Measurements from ENCODE around the gene RGS6.

Gene RGS6

DNA sequence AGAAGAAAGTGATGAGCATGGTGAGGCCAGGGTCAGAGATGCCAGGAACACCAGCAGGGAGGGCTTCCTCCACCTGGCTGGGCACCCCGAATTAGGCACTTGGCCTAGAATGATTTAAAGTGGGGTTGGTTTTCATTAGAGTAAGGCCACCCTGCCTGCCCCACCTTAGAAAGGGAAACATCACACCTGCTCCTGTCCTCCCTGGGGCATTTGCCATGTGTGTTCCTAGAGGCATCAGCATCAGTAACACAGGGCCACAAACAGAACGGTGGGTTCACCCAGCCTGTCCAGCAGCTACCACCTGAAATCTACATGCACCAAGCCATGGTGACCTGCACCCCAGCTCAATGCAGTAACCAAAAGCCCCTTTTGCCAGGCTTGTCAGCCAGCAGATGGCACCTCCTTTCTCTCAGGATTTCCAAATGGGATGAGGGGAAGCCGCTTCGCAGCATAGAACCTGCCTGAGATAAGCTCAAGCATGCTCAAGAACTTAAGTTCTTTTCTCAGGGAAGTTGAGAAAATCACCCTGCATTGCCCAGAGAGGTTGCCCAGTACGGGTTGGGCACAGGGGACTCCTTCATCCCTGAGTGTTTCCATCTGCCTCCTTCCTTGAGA, 622.9 kb downstream of the RGS6 start:
- no peak for DNase-seq (ENCODE audit: low read depth)

DNA sequence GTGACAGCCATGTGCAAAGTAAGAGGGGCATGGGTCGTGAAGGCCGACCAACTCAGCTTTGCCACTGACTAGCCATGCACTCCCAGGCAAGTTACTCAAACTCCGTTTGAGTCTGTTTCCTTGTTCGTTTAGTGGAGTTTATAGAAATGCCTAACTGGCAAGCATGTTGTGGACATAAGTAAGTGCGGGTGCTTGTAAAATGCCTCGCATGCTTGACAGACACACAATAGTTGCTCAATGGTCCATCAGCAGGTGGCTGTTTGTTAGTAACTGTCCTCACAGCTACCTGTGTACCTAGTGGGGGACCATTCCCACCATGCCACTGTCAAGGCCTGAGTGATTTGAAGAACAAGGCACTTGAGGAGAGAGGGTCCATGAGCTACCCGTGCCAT, 623.4 kb downstream of the RGS6 start:
- no peak for DNase-seq (ENCODE audit: low read depth)

DNA sequence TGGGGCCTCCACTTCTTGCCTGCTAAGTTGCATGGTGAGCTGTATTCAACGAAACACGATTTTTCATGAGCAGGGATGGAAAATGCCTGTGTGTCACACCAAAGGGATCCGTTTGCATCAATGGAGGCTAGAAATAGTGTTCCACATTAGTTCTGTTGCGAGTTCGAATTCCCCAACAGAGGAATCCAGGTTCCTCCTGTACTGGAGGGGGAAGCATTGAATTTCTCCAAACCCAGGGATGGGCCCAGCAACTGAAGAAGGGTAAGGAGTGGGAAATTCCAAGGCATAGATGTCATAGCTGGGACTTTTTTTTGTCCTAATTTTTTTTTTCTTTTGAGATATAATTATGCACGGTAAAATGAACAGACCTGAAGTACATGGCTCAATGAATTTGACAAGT, 625.4 kb downstream of the RGS6 start:
- DNase-seq (ENCODE audit: low read depth) = no peak

DNA sequence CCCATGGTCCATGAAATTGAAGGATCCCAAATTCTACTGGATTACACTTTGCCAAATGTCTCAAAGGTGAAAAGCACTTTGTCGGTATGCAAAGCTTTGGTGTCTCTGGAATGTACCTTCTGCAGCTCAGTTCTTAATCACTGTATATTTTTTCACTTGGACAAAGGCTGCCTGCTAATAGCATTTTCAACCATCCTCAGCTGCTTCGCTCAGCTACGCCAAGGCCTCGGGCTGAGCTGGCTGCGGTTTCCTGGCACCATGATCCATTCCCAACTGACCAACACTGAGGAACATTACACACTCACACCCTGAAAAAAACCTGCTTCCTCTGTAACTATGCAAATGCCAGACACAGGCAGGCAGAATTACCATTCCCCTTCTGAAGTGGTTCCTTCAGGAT, 626.5 kb downstream of the RGS6 start:
- no peak for DNase-seq (ENCODE audit: low read depth)

DNA sequence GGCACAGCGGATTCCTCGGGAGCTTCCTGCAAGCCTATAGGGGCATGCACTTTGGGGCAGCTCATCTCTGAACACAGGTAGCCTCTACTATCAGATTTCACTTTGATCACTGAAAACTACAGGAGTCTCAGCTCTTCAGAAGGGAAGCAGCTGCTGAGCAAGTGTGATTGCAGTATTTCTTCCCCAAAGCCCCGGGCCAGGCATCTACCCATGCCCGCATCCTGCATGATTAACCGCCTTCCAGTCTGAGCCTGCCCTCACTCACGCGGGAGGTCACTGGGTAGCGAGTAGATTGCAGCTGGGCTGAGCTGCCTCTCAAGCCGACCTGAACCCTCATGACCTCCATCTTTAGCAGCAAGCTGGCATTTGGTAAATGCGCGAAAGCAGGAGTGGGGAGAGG, 627.0 kb downstream of the RGS6 start:
- no peak for DNase-seq (ENCODE audit: low read depth)

DNA sequence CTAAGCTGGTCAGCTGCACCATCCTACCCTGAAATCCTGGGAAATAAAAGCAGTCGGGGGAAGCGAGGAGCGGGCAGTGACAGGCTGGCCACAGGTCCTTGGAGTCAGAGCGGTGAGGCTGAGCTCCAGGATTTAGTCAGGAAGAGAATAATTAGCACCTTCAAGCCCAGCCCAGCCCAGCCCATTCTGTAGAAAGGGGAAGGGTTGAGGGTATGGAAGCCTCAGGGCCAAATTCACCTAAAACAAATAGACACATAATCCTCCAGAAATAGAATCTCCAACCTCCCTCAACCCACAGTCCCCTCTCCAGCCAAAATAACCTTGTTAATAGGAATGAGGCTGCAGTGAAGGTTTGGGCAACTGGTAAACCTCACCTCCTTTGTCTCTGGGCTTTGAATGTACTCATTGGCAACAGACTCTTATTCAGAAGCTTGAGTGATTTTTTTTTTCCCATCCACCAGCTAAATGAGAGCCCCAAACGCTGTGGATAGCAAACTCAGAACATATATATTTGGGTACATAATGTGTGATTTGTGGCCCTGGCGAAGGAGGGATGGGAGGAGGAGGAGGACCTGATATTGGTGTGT, 627.5 kb downstream of the RGS6 start:
- DNase-seq (ENCODE audit: low read depth) = no peak

DNA sequence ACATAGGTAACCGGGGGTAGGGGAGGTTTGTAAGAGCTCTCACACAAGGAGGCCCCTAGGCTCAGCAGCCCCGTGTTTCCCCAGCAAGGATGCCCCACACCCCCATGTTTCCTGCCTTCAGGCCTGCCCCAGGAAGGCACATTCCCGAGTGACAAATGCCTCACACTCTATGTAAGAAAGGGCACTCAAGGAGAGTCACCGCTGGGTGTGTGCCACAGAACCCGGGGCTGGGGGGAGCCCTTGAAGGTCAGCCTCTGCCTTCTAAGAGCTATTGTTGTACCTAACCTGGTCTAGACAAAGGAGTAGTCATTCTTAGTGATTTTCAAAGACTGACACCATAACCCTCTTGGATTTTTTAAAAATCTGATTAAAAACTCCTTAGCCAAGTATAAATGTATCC, 628.1 kb downstream of the RGS6 start:
- DNase-seq (ENCODE audit: low read depth) = no peak

DNA sequence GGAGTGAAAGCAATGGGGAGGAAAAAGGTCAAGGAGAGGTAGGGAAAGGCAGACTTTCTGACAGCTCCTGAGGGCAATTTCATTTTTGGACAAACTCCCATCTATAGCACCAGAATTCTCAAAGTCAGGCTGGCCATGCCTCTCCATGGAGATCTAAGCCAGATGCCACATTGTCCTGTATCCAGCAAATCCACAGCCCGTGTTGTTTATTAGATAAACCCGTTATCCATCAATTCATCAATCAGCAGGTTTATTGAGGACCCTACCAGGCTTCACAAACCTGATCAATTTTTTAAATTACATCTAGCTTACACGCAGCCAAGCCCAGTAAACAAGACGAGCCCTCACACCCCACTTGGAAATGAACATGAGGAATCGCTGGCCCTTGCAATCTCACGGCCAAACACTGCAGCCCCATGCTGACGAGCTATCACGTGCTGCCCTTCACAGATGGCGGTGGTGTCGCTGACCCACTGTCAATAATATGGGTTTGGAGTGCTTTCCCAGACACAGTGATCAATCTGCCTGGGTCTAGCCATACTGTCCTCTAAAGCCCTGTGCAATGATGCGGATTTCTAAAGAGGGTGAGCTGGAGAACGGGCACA, 628.8 kb downstream of the RGS6 start:
- no peak for DNase-seq (ENCODE audit: low read depth)

DNA sequence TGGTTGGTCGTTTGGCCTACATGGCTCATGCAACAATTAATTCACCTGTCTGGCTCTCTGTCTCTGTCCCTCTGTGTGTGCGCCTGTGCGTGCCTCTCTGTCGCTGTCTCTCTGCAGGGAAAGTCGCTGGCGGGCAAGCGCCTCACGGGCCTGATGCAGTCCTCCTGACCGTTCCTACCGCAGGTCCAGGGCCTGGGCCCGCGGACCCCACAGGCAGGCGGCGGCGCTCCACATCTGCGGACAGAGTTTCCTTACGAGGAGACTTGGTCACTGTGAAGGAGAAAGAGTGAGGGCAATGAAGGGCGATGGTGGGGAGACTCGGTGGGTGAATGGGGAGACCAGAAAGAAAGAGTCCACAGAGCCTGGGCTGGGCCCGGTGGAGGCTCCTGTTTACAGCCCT, 630.1 kb downstream of the RGS6 start:
- no peak for DNase-seq (ENCODE audit: low read depth)

DNA sequence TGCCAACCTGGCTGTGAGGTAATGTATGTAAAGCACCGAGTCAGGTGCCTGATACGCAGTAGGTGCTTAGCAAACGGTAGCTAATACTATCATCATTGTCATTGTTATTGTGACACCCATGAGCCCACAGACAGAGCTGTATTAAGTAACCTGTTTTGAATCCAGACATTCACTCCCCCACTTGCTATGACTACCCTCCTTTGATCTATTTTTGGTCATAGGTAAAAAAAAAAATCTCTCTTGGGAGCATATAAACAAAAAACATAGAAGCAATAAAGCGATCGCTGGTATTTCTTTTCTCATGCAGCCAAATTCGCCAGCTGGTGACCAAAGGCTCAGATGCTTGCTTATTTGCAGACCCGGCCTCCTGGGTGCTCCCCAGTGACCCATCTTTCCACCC, 631.4 kb downstream of the RGS6 start:
- no peak for DNase-seq (ENCODE audit: low read depth)

DNA sequence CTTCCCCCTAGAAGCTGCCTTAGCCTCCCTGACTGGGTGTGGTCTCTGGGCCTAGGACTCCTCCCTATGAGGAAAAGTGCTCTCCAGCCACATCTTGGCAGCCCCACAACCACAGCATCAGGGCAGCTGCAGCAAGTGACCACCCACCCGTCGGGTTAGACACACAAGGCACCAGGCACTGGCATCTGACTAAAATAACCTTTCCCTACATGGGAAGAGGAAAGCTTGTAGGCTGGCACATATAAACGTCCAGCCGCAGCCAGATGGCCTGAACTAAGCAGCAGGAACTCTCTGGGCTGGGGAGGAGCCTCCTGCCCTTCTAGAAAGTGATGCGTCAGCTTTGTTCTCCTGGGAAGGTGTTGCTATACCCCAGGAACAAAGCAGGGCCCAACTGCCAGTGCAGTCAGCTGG, 632.9 kb downstream of the RGS6 start:
- no peak for DNase-seq (ENCODE audit: low read depth)

DNA sequence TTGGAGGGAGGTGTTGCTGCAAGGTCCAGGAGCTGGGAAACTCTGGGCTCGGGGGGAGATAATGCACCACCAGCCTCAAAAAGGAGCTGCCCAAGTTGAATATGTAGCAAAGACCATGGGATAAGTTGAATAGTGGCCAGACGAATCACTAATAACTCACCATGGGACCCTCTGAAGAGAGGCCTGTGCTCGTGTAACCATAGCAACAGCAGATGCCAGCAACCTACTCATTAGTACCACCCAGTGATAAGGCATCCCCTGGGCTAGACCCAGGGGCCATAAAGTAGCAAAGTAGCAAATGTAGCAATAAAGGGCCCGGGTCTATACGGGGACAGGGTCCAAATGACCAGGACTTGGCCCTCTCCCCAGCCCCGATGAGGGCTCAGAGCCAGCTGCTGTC, 633.7 kb downstream of the RGS6 start:
- no peak for DNase-seq (ENCODE audit: low read depth)

DNA sequence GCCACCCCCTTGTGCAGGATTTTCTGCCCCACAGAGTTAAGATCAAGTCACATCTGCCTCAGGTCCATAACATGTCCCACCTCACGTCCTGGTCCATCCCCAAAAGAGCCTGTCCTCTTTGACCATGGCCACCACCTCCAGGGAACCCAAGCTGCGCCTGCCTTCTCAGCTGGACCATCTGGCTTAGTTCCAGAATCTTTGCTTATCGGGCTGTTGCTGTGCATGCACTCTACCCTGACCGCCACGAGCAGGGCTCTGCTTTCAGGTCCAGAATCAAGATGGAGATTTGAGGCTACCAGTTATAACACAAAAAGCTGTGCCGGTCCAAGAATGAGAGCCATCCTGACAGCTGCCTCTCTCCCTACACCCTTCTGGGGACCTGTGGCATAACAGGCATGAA, 635.0 kb downstream of the RGS6 start:
- DNase-seq (ENCODE audit: low read depth) = no peak

DNA sequence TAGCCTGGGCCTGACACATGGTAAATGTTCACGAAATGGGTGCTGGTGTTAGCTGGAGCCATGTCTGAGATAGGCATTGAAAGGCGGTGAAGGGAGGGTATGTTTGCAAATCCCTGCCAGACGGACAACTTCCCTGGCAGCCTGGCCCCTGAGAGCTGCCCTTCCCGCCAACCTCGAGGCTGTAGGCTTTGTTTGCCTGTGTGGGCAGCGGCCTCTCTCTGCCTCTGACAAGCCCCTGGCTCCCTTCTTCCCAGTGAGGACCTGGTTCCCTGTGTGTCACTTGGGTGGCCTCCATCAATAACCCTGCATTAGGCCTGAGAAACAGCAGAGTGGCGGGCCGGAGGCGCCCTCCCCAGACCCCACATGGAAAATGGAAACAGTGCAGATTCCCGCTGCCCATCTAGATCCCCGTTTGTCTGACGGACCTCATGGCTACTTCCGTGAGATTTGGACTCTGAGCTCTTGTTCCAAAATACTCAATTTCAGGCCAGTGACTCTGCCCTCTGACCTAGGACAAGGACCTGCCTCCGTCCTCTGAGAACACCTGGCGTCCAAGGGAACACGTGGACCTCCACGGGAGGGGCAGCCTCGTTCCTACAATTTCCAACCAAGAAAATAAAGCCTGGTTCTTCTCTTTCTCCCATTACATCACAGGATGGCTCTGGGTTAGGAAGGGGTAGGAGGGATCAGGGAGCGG, 636.2 kb downstream of the RGS6 start:
- DNase-seq (ENCODE audit: low read depth) = no peak

DNA sequence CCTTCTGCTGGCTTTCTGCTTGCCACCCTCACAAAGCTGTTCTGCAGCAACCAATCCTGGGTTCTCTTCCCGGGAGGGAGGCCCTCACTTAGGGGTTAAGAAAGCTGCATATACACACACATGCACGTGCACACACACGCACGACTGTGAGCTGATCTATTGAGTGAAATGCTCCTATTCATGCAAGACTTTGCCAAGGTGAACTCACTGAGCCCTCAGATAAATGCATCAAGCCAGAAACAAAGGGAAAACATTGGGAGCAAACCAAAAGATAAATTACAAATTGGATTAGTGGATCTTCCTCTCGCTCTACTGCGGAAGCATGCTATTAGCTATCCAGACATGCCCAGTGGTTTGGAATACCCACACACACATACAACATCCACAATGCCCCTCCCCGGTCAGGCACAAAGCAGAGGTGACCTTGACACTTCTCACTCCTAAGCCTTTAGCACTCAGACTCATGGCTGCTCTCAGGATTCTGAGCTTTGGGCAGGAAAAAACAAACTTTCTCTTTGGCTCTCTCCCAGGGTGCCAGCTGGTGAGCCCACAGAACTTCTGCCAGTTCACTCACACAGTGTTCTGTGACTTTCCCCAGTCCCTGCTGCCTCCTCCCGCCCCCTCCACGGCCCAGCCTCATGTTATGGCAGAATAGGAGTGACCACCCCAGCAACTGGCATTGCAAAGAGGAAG, 641.6 kb downstream of the RGS6 start:
- DNase-seq (ENCODE audit: low read depth) = no peak

DNA sequence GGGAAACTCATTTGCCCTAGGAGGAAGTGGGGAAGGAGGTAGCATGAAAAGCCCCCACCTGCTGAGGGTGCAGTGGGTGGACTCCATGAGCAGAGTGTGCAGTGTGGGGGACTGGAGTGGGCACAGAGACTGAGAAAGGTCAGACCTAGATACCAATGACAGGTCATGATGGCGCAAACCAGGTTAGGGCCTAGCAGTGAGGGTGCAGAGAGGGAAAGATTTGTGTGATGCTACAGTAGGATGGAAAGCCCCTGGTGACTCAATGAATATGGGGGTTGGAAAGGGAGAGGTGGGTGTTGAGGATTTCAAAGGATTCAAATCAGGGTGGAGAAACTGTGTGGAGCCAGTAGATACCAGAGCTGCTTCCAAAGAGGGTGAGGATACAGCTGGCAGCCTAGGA, 642.5 kb downstream of the RGS6 start:
- DNase-seq (ENCODE audit: low read depth) = no peak

DNA sequence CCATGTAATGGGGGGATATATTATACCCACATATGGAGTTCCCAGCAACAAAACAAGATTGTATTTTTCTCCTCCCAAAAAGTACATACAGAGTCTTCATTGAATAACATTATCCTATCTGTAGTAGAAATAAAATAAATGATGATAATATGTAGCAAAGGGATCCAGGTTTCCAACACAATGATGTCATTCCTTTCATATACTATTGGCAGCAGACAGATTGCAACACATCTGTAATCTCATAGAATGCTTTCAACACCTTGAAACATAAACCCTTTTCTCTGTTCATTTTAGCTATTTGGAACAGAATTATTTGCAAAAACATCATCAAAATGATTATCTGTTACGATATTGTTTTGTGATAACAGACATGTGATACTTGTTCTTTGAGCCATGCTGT, 644.0 kb downstream of the RGS6 start:
- no peak for DNase-seq (ENCODE audit: low read depth)

DNA sequence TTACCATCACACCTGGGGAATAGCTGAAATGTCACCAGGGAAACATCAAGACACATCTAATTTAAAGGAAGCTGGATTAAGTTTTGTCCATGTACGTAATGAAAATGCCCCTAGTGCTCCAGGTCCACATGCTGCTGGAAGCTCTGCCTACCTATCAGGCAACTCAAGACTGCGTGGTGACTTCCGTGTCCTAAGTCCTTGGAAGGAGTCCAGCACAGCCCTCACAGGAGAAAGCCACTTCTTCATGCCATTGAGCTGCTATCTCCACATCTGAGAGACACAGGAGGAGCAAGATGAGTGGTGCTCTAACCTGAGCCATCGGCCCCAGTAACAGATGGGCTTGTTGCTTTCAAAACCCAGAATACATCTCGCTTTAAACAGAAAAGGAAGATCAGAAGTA, 645.3 kb downstream of the RGS6 start:
- no peak for DNase-seq (ENCODE audit: low read depth)

DNA sequence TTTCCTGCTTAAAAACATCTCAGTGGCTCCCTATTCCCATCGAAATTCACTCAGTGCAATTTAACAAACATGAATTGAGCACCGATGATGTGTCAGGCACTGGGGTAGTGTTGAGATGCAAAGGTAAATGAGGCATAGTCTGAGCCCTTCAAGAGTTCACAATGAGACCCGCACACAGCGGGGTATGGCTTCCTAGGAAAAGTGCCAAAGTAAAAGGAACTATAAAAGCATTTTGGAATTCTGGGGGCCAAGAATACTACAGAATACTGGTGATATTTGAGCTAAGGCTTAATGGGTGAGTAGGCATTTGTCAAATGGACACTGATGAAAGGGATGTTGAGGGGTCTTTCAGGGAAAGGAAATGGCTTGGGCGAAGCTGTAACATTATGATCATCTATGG, 646.3 kb downstream of the RGS6 start:
- DNase-seq (ENCODE audit: low read depth) = no peak

DNA sequence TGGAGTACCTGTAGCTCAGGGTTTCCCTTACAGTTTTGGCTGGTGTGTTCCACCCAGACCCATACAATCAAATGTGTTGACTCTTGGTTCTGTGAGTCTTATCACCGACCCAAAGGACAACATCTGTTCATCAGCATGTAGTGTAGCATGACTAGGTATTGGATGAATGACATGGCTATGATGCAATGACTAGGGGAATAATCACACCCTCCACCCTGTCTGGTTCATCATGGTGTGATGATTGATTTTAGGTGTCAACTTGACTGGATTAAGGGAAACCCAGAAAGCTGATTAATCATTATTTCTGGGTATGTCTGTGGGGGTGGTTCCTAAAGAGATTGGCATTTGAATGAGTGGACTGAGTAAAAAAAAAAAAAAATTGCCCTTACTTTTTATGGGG, 650.4 kb downstream of the RGS6 start:
- DNase-seq (ENCODE audit: low read depth) = no peak

DNA sequence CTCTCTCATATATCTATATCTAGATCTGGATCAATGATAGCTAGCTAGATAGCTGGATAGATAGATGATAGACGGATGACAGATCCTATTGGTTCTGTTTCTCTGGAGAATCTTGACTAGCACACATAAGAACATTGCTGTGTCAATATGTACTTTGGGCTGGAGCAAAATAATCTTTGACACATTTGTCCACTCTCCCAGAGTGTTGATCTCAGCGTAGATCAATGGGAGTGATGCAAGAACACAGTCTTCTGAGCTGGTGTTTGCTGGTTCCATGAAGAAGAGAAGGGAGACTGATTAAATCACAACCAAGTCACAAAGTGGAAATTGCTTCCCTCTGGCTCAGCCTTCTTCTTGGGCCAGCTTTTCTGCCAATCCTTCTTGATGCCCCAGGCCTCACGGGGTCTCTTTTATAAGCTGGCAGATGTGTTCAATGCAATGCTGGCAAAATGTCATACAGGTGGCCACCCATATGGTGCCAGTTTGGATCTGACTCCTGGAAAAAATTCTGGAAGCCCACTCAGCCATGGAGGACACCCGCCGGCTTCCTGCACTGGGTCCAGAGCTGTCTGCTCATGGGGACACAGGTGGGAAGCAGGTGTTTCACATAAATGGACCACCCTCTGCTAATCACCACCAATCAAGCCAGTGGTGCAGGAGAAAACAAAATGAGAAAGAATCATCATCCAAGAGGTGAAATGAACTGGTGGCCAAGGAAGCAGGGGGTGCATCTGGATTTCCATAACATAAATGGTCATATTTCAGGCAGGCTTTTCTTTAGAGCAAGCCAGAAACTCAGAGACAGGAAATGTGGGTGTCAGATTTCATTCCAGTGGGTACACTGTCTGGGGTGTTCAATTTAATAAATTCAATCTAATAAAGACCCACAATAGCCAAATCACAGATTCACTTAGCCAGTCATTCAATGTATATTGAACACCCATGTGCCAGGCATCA, 651.4 kb downstream of the RGS6 start:
- no peak for DNase-seq (ENCODE audit: low read depth)

DNA sequence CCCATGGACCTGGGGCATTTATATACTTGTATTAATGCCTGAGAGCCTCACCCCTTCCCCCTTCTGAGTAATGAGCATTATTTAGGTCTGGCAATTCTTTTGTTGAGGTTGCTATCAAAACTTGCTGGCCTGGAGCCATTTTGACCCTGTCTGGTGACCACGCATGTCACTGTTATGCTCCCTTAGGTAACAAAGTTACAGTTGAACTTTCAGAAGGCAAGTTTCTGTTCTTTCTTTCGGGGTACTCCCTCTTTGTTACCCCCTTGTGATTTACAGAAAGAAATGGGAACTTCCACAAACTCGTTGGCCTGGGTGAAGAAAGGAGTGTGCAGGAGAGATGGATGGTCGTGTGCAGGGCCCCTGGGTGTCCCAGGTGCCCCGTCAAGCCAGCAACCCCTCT, 656.3 kb downstream of the RGS6 start:
- DNase-seq (ENCODE audit: low read depth) = no peak
